PFSK-1 (cell line): ENCODE data around the gene PODXL2.

Experiments
- FOXP2 ChIP-seq: optimal IDR thresholded peaks from 2 replicates; pipeline ENCODE3; 2011; ENCODE audit warnings: borderline replicate concordance, control low read depth, inconsistent platforms; ENCODE audit not compliant: insufficient read depth; ENCODE audit errors: extremely low read length, extremely low read depth
- POLR2AphosphoS5 ChIP-seq: IDR thresholded peaks from 2 replicates; pipeline ENCODE4 v1.6.1; 2012; ENCODE audit warnings: low read depth, mild to moderate bottlenecking, control low read depth, low read length, moderate library complexity
- SIN3A ChIP-seq: IDR thresholded peaks from 2 replicates; pipeline ENCODE4 v1.6.1; 2012; ENCODE audit warnings: mild to moderate bottlenecking, low read length, moderate library complexity, borderline replicate concordance; ENCODE audit not compliant: insufficient read depth
- TF ChIP-seq, protein P1 (sequence below), 2 experiments: IDR thresholded peaks; 2 replicates each; pipeline versions ENCODE4 v1.6.1 to v1.8.0; 2011 to 2012; ENCODE audit warnings: low read depth in 2 of 2, low read length in 2 of 2, control low read depth in 1 of 2, inconsistent platforms in 1 of 2, mild to moderate bottlenecking in 1 of 2, moderate library complexity in 1 of 2; ENCODE audit not compliant: insufficient read depth in 1 of 2

DNA sequence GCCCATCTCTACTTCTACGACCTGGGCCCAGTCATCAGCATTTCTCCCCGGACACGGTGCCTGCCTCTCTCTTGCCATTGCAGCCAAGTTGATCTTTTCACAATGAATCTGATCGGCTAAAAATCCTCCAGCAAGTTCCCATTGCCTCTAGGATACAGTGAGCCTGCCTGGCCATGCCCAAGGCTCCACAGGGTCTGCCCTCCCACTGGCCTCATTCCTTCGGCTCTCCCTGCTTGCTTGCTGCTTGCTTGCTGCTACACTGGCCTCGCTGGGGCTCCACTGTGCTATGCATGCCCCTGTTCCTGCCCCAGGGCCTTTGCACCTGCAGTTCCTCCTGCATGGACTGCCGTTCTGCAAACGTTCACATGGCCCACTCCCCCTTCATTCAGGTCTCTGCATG, 45.8 kb downstream of the PODXL2 start:
- TF ChIP-seq FOXP2 (no peak), POLR2AphosphoS5 (no peak), SIN3A (no peak)
- TF ChIP-seq, protein P1, sequence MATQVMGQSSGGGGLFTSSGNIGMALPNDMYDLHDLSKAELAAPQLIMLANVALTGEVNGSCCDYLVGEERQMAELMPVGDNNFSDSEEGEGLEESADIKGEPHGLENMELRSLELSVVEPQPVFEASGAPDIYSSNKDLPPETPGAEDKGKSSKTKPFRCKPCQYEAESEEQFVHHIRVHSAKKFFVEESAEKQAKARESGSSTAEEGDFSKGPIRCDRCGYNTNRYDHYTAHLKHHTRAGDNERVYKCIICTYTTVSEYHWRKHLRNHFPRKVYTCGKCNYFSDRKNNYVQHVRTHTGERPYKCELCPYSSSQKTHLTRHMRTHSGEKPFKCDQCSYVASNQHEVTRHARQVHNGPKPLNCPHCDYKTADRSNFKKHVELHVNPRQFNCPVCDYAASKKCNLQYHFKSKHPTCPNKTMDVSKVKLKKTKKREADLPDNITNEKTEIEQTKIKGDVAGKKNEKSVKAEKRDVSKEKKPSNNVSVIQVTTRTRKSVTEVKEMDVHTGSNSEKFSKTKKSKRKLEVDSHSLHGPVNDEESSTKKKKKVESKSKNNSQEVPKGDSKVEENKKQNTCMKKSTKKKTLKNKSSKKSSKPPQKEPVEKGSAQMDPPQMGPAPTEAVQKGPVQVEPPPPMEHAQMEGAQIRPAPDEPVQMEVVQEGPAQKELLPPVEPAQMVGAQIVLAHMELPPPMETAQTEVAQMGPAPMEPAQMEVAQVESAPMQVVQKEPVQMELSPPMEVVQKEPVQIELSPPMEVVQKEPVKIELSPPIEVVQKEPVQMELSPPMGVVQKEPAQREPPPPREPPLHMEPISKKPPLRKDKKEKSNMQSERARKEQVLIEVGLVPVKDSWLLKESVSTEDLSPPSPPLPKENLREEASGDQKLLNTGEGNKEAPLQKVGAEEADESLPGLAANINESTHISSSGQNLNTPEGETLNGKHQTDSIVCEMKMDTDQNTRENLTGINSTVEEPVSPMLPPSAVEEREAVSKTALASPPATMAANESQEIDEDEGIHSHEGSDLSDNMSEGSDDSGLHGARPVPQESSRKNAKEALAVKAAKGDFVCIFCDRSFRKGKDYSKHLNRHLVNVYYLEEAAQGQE (IDR thresholded peaks at IDR 0.05; ENCODE audit: insufficient read depth in 1 of 2, low read depth in 2 of 2, low read length in 2 of 2): no peak
